A673 (cell line): Measurements from ENCODE around the gene MEOX1. TPM values are rescaled to one million over a fixed set of nuclear protein-coding genes. Genes with fewer than 3 reads are reported as not detected.

Experiments used
- BruUV-seq: library from RNA; stranded (reverse); fragments of 400-500 nt; replicated peaks from 2 replicates; lab custom pipeline; 2021; lab: Mats Ljungman, UMichigan
- CTCF ChIA-PET: fragments of 300-600 bp; sonication (Branson Sonifier 250); formaldehyde crosslinking; loops from one replicate; lab custom pipeline; 2022; ENCODE audit warnings: antibody characterized with exemption; lab: Charles Lee
- POLR2A ChIA-PET: fragments of 300-600 bp; sonication (Branson Sonifier 250); formaldehyde crosslinking; loops from one replicate; lab custom pipeline; 2022; ENCODE audit warnings: antibody characterized with exemption; ENCODE audit not compliant: low non-redundant PET; lab: Charles Lee
- DNase-seq: peaks from one replicate; pipeline ENCODE4 v3.0.0-alpha.2; 2015; ENCODE audit warnings: low spot score
- H3K27ac ChIP-seq: fragments of 200-600 bp; sonication (generic); 2 replicates; pipeline ENCODE4 v1.5.1; 2016; ENCODE audit warnings: mixed run types, low read depth, mild to moderate bottlenecking, mixed read lengths, antibody characterized with exemption, low read length; ENCODE audit not compliant: poor library complexity, severe bottlenecking
- H3K27me3 ChIP-seq: fragments of 200-600 bp; sonication (generic); replicated peaks from 2 replicates; pipeline ENCODE4 v1.6.1; 2017; ENCODE audit warnings: mixed run types, low read depth, mild to moderate bottlenecking, mixed read lengths, antibody characterized with exemption, low read length; ENCODE audit not compliant: insufficient read depth, poor library complexity
- H3K36me3 ChIP-seq: fragments of 200-600 bp; sonication (generic); 2 replicates; pipeline ENCODE4 v1.6.1; 2016; ENCODE audit warnings: mixed run types, mild to moderate bottlenecking, mixed read lengths, antibody characterized with exemption, low read length; ENCODE audit not compliant: insufficient read depth, poor library complexity, severe bottlenecking
- H3K4me1 ChIP-seq: fragments of 200-600 bp; sonication (generic); 2 replicates; pipeline ENCODE4 v1.6.1; 2017; ENCODE audit warnings: mixed run types, mild to moderate bottlenecking, mixed read lengths, antibody characterized with exemption, low read length; ENCODE audit not compliant: insufficient read depth, poor library complexity, severe bottlenecking
- H3K4me3 ChIP-seq: fragments of 200-600 bp; sonication (generic); 2 replicates; pipeline ENCODE4 v1.5.1; 2016; ENCODE audit warnings: low read depth, mixed run types, mild to moderate bottlenecking, mixed read lengths, low read length; ENCODE audit not compliant: poor library complexity, severe bottlenecking
- H3K9me3 ChIP-seq: fragments of 200-600 bp; sonication (generic); 2 replicates; pipeline ENCODE4 v1.6.1; 2016; ENCODE audit warnings: mixed run types, low read depth, mild to moderate bottlenecking, mixed read lengths, antibody characterized with exemption, low read length; ENCODE audit not compliant: poor library complexity, severe bottlenecking
- EZH2 ChIP-seq: fragments of 200-600 bp; sonication (generic); IDR thresholded peaks from 2 replicates; pipeline ENCODE4 v1.6.1; 2017; ENCODE audit warnings: borderline replicate concordance, low read depth, mild to moderate bottlenecking, mixed read lengths, antibody characterized with exemption, low read length; ENCODE audit not compliant: poor library complexity, severe bottlenecking
- intact Hi-C: fragments of 100-400 bp; cut with micrococcal nuclease; formaldehyde crosslinking; loops from one replicate; pipeline ENCODE4 v1.10.0; 2022; ENCODE audit not compliant: unreplicated experiment
- total RNA-seq: library from RNA; stranded (reverse); gene quantifications from 2 replicates; pipeline ENCODE4 v1.2.3, GENCODE V29; 2021
- TF ChIP-seq, protein P1 (sequence below): fragments of 300-800, 200-600 bp; sonication (generic); conservative IDR thresholded peaks from 2 replicates; pipeline ENCODE4 v1.5.1; 2017; ENCODE audit warnings: low read depth, mild to moderate bottlenecking, antibody characterized with exemption, low read length, moderate library complexity, mixed read lengths

Gene MEOX1
- total RNA-seq, 1 experiment from 2014 or later = 0.82 TPM

DNA sequence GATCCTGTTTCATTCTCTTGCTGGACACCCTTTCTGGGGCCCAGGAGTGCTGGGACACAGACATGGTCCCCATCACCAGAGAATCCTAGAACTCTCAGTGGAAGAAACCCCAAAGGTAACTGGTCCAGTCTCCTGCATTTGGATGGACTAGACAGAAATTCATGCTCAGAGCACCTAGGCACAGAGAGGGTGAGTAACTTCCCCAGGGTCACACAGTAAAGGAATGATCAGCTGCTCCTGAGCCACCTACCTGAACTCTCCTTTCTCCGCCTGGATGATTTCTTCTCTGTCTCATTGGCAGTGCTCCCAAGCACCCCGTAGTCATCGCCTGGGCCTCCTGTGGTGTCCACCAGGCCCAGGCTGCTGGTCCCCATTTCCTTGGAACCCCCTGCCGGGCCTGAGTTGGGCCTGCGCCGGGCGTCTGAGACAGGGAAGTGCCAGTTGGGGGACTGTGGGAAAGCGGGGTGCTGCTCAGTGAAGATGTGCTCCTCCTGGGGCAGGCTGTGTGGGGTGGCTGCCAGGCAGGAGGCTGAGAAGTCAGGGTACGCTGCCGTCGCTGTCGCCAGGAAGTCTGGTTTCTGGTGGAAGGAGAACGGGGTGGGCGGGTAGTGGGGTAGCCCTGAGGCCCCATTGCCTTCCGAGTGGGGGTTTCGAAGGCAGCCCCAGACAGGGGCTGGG, 767 bp downstream of the MEOX1 start:
- Histone ChIP-seq H3K27me3 (no peaks in the 10 kb centered on the region), H3K4me3 (peak overlapping the region; percentile 31), H3K36me3 (no peaks in the 10 kb centered on the region), H3K4me1 (peaks cover 21% of the 10 kb centered on the region), H3K27ac (peak overlapping the region; percentile 54), H3K9me3 (no peaks in the 10 kb centered on the region)
- intact Hi-C loops = no loop called here
- TF ChIP-seq, protein P1, sequence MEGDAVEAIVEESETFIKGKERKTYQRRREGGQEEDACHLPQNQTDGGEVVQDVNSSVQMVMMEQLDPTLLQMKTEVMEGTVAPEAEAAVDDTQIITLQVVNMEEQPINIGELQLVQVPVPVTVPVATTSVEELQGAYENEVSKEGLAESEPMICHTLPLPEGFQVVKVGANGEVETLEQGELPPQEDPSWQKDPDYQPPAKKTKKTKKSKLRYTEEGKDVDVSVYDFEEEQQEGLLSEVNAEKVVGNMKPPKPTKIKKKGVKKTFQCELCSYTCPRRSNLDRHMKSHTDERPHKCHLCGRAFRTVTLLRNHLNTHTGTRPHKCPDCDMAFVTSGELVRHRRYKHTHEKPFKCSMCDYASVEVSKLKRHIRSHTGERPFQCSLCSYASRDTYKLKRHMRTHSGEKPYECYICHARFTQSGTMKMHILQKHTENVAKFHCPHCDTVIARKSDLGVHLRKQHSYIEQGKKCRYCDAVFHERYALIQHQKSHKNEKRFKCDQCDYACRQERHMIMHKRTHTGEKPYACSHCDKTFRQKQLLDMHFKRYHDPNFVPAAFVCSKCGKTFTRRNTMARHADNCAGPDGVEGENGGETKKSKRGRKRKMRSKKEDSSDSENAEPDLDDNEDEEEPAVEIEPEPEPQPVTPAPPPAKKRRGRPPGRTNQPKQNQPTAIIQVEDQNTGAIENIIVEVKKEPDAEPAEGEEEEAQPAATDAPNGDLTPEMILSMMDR = no peak
- TF ChIP-seq EZH2 = no peak
- no TSS peak for BruUV-seq
- POLR2A ChIA-PET = no interaction called here
- no peak for DNase-seq
- CTCF ChIA-PET = no interaction called here

DNA sequence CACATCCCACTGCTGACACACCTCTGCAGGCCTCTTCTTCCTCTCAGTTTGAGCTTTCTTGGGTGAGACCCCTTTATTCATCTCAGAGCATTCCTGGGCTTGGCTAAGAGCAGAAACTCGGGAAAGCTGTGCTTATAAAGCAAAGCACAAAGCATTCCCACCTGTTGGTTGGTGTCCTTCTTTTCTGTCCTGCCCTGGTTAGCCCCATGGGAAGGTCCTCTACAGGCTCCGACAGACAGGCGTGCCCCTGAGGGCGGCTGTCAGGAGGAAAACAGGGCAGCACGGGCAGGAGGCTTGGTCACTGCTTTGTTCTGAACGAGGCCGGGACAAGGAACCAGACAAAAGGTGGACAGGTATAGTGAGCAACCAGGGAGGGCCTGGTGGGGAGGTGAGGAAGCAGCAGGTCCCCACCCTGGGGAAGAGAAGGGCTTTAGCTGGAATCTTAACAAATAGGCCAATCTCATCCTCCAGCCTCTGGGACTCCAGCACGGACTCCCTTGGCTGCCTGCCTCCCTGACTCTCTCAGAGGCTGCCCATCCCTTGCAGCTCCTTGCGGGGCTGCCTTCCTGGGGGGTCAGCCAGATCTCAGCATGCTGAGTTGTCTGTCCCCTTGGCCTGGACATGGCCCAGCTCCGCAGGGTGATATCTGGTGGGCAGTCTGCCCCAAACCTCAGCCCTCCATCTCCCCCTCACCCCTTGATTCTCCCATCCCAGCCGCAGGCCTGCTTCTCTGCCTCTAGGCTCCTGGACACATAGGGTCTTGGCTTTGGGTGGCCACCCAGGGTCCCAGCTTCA, 1.7 kb downstream of the MEOX1 start:
- BruUV-seq = no TSS peak
- peaks cover 21% of the 10 kb centered on the region for H3K4me1 ChIP-seq
- TF ChIP-seq EZH2 = no peak
- TF ChIP-seq, protein P1 = no peak
- intact Hi-C loops = no loop called here
- POLR2A ChIA-PET = no interaction called here
- no peaks in the 10 kb centered on the region for H3K9me3 ChIP-seq
- DNase-seq = no peak
- H3K27me3 ChIP-seq = no peaks in the 10 kb centered on the region
- H3K4me3 ChIP-seq = no peak overlapping the region
- H3K27ac ChIP-seq = no peak overlapping the region
- H3K36me3 ChIP-seq = no peaks in the 10 kb centered on the region
- CTCF ChIA-PET = no interaction called here

DNA sequence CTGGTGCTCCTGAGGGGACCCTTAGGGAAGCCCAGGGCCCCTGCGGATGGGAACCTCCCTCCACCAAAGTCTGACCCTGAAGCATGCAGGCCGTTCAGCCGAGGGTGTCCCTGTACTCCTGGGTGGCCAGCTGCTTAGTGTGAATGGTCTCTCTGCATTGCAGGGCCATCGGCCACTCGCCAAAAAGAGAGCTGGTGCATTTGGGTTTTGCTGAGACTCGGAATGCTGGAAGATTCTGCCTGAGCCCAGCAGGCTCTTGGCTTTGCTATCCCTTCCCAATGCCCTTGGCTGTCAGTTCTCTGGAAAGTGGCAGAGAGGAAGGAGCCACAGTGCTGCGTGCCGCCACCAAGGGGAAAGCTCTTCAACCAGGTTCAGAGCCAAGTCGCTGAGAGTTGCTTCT, 2.8 kb downstream of the MEOX1 start:
- no TSS peak for BruUV-seq
- H3K4me1 ChIP-seq = peaks cover 21% of the 10 kb centered on the region
- CTCF ChIA-PET = no interaction called here
- POLR2A ChIA-PET = no interaction called here
- intact Hi-C loops = no loop called here
- H3K27ac ChIP-seq = no peak overlapping the region
- H3K36me3 ChIP-seq = no peaks in the 10 kb centered on the region
- TF ChIP-seq, protein P1 = no peak
- no peak for TF ChIP-seq EZH2
- no peaks in the 10 kb centered on the region for H3K9me3 ChIP-seq
- no peaks in the 10 kb centered on the region for H3K27me3 ChIP-seq
- DNase-seq = no peak
- H3K4me3 ChIP-seq = no peak overlapping the region
